HEK293T (cell line): ENCODE measurements around the gene IKBKE.

ENCODE experiments used
- ARNT ChIP-seq: fragments of 450-650 bp; IDR thresholded peaks from 2 replicates; pipeline ENCODE4 v1.6.1; 2017; ENCODE audit warnings: mild to moderate bottlenecking
- BHLHE40 ChIP-seq: fragments of 450-650 bp; IDR thresholded peaks from 2 replicates; pipeline ENCODE4 v1.6.1; 2016; ENCODE audit warnings: mild to moderate bottlenecking, moderate library complexity, borderline replicate concordance
- ELF4 ChIP-seq: fragments of 450-650 bp; IDR thresholded peaks from 2 replicates; pipeline ENCODE4 v1.6.1; 2017; ENCODE audit warnings: antibody characterized with exemption
- FOXA1 ChIP-seq: fragments of 450-650 bp; IDR thresholded peaks from 2 replicates; pipeline ENCODE4 v1.6.1; 2016; ENCODE audit warnings: mild to moderate bottlenecking
- HDGF ChIP-seq: fragments of 450-650 bp; IDR thresholded peaks from 2 replicates; pipeline ENCODE4 v1.6.1; 2017; ENCODE audit warnings: antibody characterized with exemption, borderline replicate concordance
- LEF1 ChIP-seq: fragments of 450-650 bp; IDR thresholded peaks from 2 replicates; pipeline ENCODE4 v1.6.1; 2017; ENCODE audit warnings: mild to moderate bottlenecking, borderline replicate concordance
- SP1 ChIP-seq: fragments of 450-650 bp; IDR thresholded peaks from 2 replicates; pipeline ENCODE4 v1.6.1; 2017
- SUZ12 ChIP-seq: fragments of 450-650 bp; IDR thresholded peaks from 2 replicates; pipeline ENCODE4 v1.6.1; 2016; ENCODE audit warnings: mild to moderate bottlenecking
- TARDBP ChIP-seq: fragments of 450-650 bp; IDR thresholded peaks from 2 replicates; pipeline ENCODE4 v1.6.1; 2016

DNA sequence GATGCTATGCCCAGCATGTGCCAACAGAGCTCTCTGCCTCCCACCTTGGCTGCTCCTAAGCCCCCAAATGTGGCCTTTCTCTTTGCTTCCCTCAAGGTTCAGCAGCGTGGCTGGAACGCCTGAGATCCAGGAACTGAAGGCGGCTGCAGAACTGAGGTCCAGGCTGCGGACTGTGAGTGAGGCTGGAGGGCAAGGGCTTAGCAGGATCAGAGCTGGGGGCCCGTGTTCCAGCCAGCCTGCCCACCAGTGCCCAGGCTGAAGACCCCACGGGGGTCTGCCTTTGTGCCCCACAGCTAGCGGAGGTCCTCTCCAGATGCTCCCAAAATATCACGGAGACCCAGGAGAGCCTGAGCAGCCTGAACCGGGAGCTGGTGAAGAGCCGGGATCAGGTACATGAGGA is 14.6 kb downstream of the IKBKE start:
- TF ChIP-seq SUZ12 (no peak), SP1 (no peak), HDGF (no peak), LEF1 (no peak), BHLHE40 (no peak), ELF4 (no peak), FOXA1 (no peak), ARNT (no peak), TARDBP (no peak)
